Inferior parietal cortex (tissue), 1 donor: ENCODE measurements around the gene ITGB3BP.

ENCODE experiments used
- DNase-seq: peaks from one replicate; pipeline ENCODE4 v3.0.0-alpha.2; 2016; ENCODE audit errors: extremely low spot score

Gene ITGB3BP

DNA sequence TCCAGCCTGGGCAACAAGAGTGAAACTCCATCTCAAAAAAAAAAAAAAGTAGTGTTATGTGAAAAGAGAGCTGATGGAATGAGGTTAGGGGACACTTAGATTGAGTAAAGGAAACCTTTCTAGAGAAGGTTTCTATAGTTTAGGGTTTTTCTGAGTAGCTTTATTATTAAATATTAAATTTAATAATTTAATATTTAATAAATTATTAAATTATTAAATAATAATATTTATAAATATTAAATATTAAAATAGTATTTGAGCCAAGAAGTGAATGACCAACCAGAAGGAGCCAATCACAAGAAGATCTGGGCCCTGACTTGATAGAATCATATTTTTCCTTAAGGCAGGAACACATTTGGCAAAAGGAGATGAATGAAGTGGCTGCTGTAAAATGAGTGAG, 104.9 kb downstream of the ITGB3BP start:
- DNase-seq, result no peak

DNA sequence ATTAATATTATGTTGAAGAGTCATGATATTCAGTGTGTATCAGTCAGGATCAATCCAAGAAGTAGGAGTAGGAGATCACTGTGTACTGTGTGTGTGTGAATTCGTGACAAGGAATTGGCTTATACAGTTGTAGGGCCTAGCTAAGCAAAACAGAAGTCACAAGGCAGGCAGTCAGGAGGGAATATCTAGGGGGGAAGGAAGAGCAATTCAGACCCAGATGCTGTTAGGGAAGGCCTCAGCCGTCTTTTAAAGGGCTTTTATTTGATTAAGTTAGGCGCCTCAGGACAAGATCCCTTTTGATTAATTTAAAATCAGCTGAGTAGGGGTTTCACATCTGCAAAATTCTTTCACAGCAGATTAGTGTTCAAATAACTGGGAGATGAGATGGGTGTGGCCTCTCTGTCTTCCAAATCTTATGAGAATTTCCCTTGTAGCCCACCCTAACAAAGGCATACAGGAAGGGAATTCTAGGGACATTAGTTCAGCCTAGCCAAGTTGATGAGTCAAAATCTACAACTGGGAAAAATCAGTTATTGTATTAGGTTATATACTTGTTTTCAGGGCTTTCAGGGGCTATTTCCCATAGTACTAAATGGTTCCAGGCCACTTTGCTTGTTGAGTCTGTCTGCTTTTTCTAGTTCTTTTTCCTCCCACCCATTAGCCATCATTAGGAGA, 108.2 kb downstream of the ITGB3BP start:
- no peak for DNase-seq

DNA sequence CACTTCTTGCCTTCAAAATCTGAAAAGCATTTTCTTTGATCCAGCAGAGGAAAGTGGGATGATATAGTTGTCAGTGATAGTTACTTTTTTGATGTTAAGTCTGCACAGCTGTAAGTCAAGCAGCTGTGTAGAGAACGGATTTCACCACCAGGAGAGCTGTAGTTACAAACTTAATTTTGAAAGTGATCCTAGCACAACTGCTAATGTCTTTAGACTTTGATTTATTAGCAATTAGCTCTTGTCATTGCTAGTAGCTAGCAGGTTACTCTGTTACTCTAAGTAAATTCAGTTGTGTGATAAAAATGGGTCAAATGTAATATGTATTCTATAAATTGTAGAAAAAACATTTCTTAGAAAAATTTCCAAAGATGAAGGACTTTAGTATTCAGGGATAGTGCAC, 109.6 kb downstream of the ITGB3BP start:
- no peak for DNase-seq

DNA sequence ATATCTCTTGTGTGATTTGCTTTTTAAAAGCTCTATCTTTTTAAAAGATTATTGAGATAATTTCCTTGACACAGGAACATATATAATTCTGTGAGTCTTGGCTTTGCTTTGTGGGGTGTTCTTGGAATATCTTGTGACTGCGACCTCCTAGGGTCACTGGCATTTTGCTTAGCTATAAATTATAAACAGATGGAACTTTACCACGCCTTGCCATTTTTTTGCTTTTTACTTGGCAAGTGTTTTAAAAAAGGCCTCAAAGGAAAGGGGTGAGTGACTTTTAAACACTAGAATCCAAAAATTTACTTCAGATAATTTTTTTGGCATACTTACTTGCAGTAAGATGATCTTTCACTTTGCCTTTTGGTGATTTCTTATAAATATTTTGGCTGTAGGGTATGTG, 112.0 kb downstream of the ITGB3BP start:
- DNase-seq, result no peak

DNA sequence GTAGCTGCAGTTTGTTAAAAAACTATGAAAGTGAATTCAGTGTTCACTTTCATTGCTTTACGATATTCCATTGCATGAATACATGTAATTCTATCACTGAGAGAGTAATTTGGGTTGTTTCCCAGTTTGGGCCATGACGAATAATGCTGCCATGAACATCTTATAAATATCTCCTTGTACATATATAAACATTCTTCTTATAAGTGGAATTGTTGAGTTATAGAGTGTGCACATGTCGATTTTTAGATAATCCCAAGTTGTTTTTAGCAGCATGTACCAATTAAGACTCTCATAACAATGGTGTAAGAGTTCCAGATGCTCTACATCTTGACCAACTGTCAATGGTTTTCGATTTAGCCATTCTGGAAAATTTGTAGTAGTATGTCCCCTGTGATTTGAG, 114.7 kb downstream of the ITGB3BP start:
- no peak for DNase-seq

DNA sequence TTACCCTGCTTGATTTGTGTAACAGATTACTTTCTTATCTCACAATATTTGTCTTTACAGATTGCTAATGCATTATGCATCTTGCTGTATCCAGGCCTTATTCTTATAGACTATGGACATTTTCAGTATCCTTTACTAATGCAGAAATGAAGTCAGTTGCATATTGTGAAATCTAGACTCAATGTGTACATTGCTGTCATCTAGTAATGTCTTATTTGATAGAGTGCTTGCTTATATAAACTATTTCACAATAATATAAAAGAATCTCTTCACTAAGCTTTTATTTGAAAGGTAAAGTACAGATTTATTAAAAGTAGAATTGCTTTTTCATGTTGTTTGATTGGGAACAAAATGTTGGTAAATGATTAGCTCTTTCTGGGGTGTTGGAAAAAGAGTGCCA, 116.0 kb downstream of the ITGB3BP start:
- DNase-seq, result no peak

DNA sequence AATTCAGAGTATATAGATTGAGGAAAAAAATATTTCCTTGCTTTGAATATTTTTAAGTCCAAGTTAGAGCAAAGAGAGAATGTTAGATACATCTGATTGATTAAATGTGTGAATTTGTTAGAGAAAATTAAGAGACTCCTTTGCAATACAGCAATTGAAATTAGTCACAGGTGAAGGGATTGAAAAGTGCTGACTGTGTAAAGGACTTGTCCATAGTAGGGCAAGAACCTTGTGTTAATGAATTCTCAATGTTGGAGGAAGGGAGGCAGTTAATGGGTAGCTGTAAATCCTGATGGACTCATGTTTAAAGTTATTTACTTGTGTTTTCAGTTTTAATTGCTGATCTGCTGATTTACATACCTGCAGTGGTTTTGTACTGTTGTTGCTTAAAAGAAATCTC, 117.0 kb downstream of the ITGB3BP start:
- no peak for DNase-seq

DNA sequence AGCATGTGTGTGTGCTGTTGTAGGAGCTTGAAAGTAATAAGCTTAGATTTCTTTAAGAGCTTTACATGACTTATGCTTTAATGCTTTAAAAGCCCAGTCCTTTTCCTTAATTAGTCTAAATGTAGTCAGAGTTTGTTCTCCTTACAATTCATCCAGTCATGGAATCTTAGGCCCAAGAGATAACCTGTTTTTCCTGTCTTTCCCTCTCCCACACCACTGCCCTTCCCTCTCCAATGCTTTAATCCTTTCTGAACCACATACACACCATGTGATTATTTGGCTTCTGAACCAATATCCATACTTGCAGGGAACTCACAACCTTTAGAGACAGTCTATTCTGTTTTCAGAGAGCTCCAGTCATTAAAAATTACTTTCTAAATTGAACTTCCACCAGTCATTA, 118.0 kb downstream of the ITGB3BP start:
- no peak for DNase-seq

DNA sequence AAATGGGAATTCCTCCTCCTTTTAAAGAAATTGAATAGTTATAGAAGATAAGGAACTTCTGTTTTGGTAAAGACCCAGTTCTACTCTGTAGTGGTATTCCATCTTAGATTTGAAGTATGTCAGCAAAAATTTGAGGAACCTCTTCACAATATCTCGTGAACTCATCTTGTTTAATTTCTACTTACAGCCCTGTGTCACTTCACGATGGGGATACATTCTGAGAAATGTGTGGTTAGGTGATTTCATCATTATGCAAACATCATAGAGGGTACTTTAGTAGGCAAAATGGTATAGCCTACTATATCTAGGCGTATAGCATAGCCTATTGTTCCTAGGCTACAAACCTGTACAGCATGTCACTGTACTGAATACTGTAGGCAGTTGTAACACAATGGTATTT, 119.6 kb downstream of the ITGB3BP start:
- no peak for DNase-seq

DNA sequence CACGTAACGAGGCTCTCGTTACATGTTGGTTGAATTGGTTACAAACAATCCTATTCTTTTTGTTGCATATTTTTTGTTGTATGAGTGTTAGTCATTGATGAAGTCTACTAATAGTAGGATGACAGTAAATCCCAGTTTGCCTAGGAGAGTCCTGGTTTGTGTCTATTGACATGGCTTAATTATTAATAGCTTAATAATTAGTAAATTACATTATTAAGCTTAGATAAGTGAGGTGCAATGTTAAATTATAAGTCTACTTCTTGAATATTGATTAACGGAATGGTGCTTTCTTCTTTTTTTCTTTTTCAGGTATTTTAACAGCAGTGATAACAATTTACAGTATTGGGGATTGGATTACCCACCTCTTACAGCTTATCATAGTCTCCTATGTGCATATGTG, 121.1 kb downstream of the ITGB3BP start:
- no peak for DNase-seq
